Endothelial cell of umbilical vein (primary cell): ENCODE measurements around the gene EOGT.

ENCODE experiments used
- EZH2 ChIP-seq: IDR thresholded peaks from 2 replicates; pipeline ENCODE4 v1.6.1; 2012; ENCODE audit warnings: borderline replicate concordance, low read depth, mild to moderate bottlenecking, moderate library complexity, low read length, inconsistent platforms; ENCODE audit not compliant: severe bottlenecking
- JUN ChIP-seq: IDR thresholded peaks from 2 replicates; pipeline ENCODE4 v1.6.1; 2011; ENCODE audit warnings: borderline replicate concordance, low read depth; ENCODE audit not compliant: insufficient read length, insufficient read depth
- POLR2A ChIP-seq: IDR thresholded peaks from 2 replicates; pipeline ENCODE4 v1.6.1; 2012; ENCODE audit warnings: low read depth, mild to moderate bottlenecking, control low read depth, low read length
- POLR2AphosphoS5 ChIP-seq: IDR thresholded peaks from 2 replicates; pipeline ENCODE4 v1.6.1; 2012; ENCODE audit warnings: low read depth, mild to moderate bottlenecking, control low read depth, low read length, moderate library complexity; ENCODE audit not compliant: insufficient read depth
- TF ChIP-seq, protein P1 (sequence below), 2 donors: IDR thresholded peaks; 1 replicate in 1 of 2; 2 replicates in 1 of 2; pipeline ENCODE4 v1.5.1; 2011; ENCODE audit warnings: low read length in 2 of 2, mild to moderate bottlenecking in 2 of 2, moderate library complexity in 2 of 2, control low read depth in 1 of 2, inconsistent platforms in 1 of 2, low read depth in 1 of 2; ENCODE audit not compliant: insufficient read depth in 1 of 2; ENCODE audit errors: extremely low read depth in 1 of 2

DNA sequence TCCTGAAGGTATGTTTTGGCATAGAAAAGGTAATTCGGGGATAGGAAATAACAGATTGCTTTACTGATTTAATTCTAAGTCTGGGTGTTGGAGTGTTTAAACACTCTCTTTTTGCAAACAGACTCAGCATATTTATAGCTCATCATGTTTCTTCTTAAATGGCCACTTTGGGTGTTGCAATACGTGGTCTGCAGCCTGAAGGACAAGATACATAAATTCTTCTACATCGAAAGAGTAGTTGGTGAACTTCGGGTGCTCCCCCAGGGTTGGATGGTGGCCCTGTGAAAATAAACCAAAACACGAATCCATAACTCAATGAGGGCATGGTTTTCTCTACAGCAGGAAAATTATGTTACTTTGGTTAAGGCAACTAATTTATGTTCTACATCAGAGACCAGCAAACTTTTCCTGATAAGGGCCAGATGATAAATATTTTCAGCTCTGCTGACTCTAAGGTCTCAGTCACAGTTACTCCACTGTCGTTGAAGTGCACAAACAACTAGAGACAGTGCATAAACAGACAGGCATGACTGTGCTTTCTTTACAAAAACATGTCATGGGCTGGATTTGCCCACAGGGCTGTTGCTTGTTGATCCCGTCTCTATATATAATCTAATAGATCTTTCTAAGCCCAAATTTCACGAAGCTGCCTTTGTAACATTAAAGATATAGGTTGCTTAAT lies 35.9 kb downstream of the EOGT start:
- TF ChIP-seq, protein P1, sequence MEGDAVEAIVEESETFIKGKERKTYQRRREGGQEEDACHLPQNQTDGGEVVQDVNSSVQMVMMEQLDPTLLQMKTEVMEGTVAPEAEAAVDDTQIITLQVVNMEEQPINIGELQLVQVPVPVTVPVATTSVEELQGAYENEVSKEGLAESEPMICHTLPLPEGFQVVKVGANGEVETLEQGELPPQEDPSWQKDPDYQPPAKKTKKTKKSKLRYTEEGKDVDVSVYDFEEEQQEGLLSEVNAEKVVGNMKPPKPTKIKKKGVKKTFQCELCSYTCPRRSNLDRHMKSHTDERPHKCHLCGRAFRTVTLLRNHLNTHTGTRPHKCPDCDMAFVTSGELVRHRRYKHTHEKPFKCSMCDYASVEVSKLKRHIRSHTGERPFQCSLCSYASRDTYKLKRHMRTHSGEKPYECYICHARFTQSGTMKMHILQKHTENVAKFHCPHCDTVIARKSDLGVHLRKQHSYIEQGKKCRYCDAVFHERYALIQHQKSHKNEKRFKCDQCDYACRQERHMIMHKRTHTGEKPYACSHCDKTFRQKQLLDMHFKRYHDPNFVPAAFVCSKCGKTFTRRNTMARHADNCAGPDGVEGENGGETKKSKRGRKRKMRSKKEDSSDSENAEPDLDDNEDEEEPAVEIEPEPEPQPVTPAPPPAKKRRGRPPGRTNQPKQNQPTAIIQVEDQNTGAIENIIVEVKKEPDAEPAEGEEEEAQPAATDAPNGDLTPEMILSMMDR (IDR thresholded peaks at IDR 0.05; ENCODE audit: extremely low read depth in 1 of 2, insufficient read depth in 1 of 2, low read depth in 1 of 2, low read length in 2 of 2), result no peak
- TF ChIP-seq POLR2AphosphoS5 (no peak), POLR2A (no peak), JUN (no peak), EZH2 (no peak)
